Activated CD8-positive, alpha-beta memory T cell treated with anti-CD3 and anti-CD28 coated beads for 48 hours (primary cell): Measurements from ENCODE around the gene PARN.

Source experiments
- DNase-seq, 3 experiments: peaks; one replicate each; pipeline ENCODE4 v3.0.0-alpha.2; 2020; ENCODE audit warnings: low read depth in 2 of 3, low spot score in 2 of 3

Gene PARN

DNA sequence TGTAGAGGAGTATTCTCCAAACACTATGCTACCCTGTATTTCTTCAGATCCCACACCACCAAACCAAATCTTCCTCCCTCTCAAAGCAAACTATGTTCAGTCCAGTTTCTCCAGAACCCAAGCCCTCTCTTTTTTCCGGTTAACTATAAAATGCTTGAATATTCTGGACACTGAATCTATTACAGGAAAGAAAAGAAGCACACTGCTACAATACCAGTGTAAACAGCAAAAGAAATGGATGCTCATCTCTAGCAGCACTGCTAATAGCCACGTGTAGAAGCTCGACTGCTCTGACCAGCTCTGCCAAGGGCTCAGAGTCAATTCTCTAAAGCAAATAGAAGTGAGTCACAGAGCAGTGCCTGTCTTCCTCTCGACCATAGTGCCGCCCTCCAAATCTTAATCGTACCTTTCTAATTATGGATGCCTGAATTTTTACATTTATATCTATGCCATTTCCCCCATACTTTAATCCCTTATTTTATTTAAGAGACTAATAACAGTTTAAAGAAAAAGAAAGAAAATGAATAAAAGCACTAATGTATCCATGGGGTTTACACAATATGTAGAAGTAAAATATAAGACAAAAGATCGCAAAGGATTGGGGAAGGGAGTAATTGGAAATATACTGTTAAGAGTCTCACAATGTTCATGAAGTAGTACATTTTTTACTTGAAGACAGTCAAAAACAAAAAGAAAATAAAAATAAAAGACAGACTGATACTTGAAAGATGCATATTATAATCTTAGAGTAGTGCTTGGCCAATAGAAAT lies 154.5 kb downstream of the PARN start:
- DNase-seq = no peak

DNA sequence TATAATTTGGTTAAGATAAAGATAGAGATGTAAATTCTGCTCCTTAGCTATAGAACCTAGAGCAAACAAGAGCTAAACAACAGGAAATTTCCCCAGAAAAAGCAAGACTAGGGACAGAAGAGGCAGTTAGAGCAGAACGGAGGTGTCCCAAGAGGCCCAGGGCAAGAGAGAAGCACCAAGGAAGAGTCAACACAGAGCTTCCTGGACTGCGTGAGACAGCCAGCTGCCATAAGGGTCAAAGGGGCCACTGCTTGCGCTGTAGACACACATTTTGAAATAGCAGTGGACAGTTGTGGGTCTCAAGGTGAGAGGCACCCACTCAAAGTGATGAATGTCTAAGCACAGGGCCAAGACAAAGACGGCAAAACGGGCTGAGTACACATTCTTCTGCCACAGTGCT lies 156.6 kb downstream of the PARN start:
- no peak for DNase-seq

DNA sequence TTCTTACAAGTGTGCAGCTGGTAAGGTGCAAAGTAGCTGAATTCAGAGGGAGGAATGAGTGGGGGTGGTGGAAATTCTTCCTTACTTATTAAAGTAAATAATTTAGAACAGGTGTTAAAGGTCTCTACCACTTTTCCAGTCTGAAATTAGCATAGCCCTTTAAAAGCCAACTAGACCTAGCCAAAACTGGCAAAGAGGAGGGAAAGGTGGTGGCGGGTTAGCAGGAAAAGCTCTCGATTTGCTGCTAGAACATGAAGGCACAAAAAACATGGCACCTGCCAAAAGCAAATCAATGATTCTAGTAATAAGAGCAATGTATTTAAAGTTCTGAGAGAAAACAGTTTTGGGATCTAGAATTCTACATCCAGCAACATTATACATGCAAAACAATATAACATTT lies 157.7 kb downstream of the PARN start:
- DNase-seq = no peak

DNA sequence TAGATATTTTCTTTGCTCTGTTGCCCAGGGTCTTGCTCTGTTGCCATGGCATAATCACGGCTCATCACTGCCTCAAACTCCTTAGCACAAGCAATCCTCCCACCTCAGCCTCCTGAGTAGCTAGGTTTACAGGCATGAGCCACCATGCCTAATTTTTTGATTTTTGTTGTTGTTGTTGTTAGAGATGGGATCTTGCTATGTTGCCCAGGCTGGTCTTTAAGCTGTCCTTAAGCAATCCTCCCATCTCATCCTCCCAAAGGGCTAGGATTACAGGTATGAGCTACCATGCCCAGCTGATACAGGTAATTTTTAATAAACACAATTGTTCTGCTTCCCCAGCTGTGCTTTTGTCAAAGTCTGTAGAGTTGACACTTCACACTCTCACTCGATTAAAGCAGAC lies 159.3 kb downstream of the PARN start:
- no peak for DNase-seq

DNA sequence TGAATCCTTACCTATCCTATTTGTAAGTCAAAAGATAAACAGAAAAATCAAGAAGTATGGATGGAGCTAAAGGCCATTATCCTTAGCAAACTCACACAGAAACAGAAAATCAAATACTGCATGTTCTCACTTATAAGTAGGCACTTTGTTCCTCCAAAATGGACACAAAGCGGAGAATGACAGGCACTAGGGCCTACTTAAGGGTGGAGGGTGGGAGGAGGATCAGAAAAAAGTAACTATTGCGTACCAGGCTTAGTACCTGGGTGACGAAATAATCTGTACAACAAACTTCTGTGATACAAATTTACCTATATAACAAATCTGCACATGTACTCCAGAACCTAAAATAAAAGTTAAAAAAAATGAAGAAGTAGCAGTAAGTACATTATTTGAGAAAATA lies 164.3 kb downstream of the PARN start:
- no peak for DNase-seq

DNA sequence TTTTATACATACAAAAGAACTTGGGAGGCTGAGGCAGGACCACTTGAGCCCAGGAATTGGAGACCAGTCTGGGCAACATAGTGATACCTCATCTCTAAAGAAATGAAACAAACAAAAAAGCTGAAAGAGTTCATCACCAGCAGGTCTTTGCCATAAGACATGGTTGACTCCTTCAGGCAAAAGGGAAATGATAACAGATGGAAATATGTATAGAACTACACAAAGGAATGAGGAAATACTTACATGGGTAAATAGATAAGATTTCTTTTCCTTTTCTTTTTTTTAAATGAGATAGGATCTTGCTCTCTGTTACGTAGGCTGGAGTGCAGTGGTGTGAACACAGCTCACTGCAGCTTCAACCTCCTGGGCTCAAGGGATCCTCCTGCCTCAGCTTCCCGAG lies 165.3 kb downstream of the PARN start:
- no peak for DNase-seq

DNA sequence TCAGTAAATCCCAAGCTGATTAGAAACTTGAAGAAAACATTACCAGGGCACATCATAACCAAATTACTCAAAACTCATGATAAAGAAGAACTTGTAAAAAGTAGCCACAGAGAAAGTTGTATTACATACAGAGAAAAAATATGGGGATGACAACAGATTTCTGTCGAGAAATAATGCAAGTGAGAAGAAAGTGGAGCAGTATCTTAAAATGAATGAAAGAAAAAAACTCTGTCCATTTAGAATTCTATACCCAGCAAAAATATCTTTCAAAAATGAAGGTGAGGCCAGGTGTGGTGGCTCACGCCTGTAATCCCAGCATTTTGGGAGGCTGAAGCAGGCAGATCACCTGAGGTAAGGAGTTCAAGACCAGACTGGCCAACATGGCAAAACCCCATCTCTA lies 165.9 kb downstream of the PARN start:
- no peak for DNase-seq

DNA sequence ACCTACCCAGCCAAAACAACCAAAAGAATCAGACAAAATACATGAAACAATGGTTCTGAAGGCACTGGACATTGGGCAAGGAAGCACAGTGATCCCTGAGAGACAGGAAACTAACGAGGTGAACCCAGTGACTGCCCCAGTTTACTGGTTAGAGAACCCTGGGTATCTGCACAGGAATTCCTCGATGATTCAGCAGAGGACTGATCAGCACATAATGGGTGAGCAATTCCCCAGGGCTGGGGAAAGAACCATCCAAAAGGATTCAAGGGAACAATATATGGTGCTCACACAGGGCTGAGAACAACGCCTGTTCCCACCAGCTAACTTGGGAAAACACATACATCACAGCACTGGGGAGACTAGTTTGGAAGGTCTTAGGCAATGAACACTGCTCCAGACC lies 167.2 kb downstream of the PARN start:
- no peak for DNase-seq

DNA sequence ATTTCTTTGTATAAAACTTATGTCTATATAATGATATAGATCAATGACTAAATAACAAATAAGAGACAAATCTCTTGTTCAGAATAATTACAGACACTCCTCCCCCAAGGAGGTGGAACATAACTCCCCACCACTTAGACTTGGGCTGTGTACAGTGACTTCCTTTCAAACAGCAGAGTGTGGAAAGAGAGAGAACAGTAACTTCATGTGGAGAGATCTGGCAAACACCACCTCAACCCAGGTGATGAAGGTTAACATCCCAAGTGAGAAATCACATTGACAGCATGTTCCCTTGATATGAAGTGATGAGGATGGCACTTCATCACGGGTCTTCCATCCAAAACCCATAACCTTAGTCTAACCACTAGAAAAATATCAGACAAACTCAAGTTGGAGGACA lies 169.3 kb downstream of the PARN start:
- DNase-seq = no peak

DNA sequence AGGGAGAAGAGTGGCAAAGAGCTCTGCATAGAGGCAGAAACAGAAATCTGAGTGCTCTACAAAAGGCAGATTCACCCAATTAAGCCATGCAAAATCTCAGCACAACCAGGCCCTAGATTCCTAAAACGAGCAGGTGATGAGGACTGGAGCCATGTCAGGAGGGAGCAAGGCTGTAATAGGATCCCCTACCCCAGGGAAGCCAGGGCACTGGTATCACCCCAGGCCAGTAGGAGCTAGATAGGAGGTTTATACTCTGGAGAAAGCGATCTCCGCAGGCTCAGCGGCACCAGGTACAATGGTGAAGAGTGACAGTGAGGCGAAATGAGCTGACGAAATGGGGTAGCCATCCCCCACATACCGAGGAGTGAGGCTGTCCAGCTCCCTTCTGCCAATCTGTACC lies 171.5 kb downstream of the PARN start:
- DNase-seq = no peak

DNA sequence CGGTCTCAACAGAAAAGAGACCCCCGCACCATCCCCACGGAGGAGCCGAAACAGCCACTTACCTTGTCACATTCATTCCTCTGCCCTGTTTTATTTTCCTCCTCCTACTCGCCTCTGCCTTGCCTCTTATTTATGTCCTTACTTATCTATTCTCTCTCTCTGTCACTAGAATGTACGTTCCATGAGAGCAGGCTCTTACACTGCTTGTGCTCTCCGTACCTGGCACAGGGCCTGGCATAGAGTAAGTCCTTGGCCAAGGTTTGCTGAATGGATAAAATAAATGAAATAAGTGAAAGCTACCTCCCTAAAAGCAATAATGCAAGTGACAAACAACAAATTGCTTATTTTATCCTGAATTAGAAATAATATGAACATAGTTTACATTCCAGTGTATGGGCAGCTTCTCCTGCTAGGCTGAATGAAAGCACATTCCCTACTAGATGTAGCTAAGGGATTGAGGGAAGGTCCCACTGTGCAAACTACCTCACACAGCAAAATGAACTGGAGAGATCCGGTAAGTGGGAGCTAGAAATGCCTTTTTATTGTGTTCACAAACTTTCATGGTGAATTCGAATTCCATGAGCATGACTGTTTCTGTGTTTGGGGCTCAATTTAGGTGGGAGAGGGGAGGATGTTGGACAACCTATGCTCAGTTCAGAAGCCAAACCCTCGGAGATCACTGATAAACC lies 173.1 kb downstream of the PARN start:
- no peak for DNase-seq

DNA sequence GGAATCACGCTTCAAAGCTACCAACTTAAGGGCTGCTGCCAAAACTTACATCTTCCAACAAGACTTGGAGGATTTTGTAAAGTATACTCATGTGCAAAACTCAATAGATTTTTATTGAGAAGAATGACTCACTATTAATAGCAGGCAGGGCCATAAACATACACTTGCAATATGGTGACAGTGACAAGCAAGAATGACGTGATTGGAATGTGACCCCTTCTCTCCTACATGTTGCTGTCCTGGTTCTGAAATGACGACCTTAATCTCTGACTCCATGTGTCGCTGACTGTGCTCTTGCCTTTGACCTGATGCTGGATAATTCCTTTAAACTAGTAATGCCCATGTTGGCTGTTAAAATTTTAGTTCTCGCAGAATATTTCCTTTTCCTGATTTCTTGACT lies 174.5 kb downstream of the PARN start:
- no peak for DNase-seq

DNA sequence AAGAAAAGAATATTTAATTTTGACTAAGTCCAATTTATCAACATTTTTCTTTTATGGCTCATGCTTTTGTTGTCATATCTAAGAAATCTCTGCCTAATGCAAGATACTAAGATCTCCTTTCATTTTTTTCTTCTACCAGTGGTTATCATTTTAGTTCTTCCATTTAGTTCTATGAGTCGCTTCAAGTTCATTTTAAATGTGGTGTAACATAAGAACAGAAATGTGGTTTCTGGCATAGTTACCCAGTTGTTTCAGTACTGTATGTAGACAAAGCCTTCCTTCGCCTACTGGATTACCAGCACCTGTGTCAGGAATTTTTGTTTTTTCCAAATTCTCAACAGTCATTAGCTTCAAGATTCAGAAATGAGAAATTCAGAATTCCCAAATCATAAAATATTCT lies 175.7 kb downstream of the PARN start:
- DNase-seq = no peak

DNA sequence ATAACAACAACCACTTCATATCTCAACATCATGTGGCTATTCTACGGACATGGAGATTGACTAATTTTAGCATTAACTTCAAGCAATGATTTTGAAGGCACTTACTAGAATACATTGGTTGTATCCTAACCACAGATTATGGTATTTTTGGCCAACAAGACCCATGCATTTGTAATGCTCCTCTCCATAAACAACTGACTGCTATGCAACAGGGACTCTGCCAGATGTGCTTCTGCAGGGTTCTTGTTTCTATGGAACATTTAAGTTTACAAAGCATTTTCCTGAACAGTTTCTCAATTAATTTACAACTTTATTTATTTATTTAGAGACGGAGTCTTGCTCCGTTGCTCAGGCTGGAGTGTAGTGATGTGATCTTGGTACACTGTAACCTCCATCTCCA lies 178.0 kb downstream of the PARN start:
- DNase-seq = no peak

DNA sequence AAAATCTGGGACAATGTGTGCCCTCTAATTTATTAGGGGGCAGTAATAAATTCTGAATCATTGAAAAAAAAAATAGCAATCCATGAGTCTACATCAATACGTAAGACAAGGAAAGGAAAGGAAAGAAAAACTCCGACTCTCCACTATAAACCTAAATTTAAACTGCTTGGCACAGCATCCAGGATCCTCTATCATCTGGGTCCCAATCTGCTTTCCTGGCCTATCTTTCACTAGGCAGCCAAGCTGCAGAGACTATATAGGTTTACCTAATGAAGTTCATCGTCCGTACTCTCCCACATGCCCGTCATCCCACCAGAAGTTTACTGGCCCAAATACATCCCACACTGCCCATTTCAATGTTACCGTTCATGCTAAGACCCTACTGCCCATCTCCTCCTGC lies 179.2 kb downstream of the PARN start:
- DNase-seq = no peak

DNA sequence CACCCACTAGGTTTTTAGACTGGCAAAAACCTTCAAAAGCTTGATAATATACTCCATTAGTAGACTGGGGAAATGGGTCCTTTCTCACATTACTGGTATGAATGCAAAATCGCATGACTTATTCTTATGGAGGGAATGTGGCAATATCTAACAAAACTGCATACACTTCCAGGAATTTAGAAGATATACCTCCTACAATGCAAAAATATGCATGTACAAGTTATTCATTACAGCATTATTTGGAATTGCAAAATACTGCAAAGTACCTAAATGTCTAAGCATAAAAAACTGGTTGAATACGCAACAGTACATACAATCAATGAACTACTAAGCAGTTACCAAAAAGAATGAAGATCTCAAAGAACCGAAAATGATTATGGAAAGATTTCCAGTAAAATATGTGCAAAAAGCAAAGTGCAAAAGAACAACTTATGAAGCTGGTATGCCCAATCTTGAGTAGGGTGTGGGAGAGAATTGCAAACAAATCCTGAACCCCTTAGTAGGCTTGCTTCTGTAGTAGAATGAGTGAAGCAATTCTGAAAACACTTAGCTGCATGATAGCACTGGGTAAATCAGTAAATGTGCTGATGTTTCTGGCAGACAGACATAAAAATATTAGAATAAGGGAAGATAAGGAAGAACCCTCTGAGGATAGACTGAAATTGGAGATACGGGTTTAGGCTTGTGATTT lies 180.1 kb downstream of the PARN start:
- DNase-seq = no peak

DNA sequence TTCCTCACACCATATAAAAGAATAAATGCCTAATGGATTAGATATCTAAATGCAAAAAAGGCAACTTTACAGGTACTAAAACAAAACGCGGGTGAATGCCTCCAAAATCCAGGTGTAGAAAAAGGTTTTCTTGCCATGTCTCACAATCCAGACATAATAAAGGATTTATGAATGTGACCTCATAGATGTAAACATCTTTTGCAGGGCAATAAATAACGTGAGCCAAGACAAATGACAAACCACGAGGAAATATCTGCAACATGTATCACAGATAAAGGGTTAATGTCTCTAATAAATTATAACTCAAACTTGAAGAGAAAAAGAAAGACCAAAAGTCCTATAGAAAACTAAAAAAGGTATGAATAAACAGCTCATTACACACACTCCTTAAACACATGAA lies 180.7 kb downstream of the PARN start:
- DNase-seq = no peak

DNA sequence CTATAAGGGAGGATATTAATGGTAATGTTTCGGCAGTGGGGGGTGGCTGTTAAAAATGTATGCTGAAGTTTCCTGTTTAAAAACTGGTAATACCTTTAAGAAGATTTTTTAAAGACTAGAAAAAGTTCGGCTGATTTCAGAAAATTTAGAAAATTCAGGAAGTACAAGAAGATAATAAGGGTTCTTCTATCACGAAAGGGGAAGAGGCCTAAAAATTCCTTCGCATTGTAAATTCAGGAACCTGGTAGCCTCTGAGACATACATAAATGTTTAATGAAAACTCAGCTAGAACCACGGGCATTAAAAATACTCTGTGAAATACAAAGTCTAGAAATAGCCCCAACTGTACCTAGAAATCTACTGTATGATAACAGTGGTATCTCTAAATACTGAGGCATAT lies 181.2 kb downstream of the PARN start:
- DNase-seq = no peak

DNA sequence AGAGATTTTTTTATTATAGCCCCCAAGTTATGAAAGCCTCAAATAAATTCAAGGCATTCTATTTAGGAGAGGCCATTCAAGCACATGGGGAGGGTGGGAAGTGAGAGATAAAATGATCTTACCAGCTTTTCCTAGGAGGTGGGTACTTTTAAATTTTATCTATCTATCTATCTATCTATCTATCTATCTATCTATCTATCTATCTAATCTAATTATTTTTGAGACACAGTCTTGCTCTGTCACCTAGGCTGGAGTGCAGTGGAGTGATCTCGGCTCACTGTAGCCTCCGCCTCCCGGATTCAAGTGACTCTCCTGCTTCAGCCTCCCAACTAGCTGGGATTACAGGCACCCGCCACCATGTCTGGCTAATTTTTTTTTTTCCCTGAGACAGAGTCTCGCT lies 182.3 kb downstream of the PARN start:
- no peak for DNase-seq

DNA sequence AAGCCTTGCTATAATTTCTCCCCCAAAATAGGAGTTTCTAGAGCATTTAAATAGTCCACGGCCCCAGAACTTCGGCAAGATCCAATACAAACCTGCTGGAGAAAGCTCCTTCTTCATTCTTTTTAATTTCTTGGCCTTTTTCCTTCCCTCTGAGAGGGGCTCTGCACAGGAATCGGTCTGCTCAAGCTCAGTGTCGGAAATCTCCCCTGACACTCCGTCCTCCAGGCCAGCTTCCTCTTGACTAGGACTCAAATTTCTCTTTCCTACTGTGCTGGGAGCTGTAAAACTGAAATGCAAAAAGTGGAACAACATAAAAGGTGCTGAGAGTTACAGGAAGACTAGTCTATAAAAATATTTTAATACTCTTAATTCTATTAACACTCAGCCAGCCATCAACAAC lies 183.3 kb downstream of the PARN start:
- no peak for DNase-seq

DNA sequence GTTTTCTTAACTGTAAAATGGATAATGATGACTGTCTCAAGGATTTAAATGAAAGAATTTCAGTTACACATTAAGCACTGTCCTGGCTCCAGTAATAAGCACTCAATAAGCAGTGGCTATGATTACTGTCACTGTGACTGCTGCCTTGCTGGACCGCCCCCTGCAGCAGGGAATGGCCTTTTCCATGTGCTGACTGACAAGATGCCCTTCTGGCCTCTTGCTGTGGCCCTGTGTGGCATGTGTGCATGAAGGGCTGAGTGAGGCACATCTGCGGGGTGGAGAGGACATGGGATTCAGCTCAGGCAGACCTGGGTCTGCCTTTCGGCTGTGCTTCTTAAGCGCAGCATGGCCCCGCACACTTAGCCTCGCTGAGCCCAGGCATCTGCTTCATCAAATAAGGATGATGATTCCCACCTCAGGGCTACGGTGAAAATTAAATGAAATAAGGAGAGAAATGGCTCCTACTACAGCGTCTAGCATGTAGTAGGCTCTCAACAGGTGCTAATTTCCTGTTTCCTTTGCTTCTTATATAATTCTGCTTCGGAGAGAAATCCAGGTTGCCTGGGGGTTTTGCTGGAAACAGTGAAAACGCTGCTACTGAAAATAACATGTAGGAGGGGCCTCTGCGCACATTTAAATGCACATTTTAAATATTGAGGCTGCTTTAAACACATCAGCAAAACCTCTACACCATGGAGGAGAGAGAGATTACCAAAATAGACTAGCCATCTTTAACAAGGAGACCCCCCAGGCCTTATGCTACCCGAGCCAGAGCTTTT lies 183.9 kb downstream of the PARN start:
- DNase-seq = no peak
